WTC11 (cell line): ENCODE results near the gene SLC24A3. TPM values are rescaled to one million over a fixed set of nuclear protein-coding genes. Genes with fewer than 3 reads are reported as not detected.

Source experiments
- ATAC-seq: fragments of 200-7000 bp; cut with Tn5 transposase; 2 replicates; pipeline ENCODE4 v1.10.0; 2021; ENCODE audit warnings: mild to moderate bottlenecking, moderate library complexity
- CTCF ChIA-PET: fragments of 300-600 bp; sonication (Branson Sonifier 250); formaldehyde crosslinking; loops from one replicate; lab custom pipeline; 2021; ENCODE audit warnings: antibody characterized with exemption; lab: Charles Lee
- POLR2A ChIA-PET: fragments of 350-600 bp; sonication (Branson Sonifier 250); formaldehyde crosslinking; loops from one replicate; lab custom pipeline; 2021; ENCODE audit warnings: antibody characterized with exemption; lab: Charles Lee
- DNase-seq: peaks from one replicate; pipeline ENCODE4 v3.0.0; 2021; ENCODE audit warnings: low spot score
- H3K27ac Mint-ChIP-seq: 2 replicates; pipeline ENCODE4 v1.8.0; 2021; ENCODE audit warnings: mixed read lengths
- H3K27me3 Mint-ChIP-seq: 2 replicates; pipeline ENCODE4 v1.8.0; 2021; ENCODE audit warnings: low read depth, mild to moderate bottlenecking, moderate library complexity, mixed read lengths
- H3K36me3 Mint-ChIP-seq: 2 replicates; pipeline ENCODE4 v1.8.0; 2021; ENCODE audit warnings: mixed read lengths
- H3K4me1 Mint-ChIP-seq: 2 replicates; pipeline ENCODE4 v1.8.0; 2022; ENCODE audit warnings: mixed read lengths
- H3K4me3 Mint-ChIP-seq: 2 replicates; pipeline ENCODE4 v1.8.0; 2021; ENCODE audit warnings: mild to moderate bottlenecking, moderate library complexity, mixed read lengths
- H3K9me3 Mint-ChIP-seq: 2 replicates; pipeline ENCODE4 v1.8.0; 2021; ENCODE audit warnings: mixed read lengths
- ATF1 ChIP-seq: sonication (generic); formaldehyde crosslinking; IDR thresholded peaks from 2 replicates; pipeline ENCODE4 v1.8.1; 2023; ENCODE audit warnings: mild to moderate bottlenecking, moderate library complexity, missing genetic modification reagents
- ATF2 ChIP-seq: sonication (generic); formaldehyde crosslinking; IDR thresholded peaks from 2 replicates; pipeline ENCODE4 v1.8.1; 2022; ENCODE audit warnings: low read depth, missing genetic modification reagents, borderline replicate concordance
- E2F4 ChIP-seq: sonication (generic); formaldehyde crosslinking; IDR thresholded peaks from 2 replicates; pipeline ENCODE4 v1.8.1; 2022; ENCODE audit warnings: low read depth, mild to moderate bottlenecking, moderate library complexity, missing genetic modification reagents, borderline replicate concordance
- ESRRA ChIP-seq: sonication (generic); formaldehyde crosslinking; IDR thresholded peaks from 2 replicates; pipeline ENCODE4 v1.8.1; 2022; ENCODE audit warnings: mild to moderate bottlenecking, missing genetic modification reagents, borderline replicate concordance
- GRHL2 ChIP-seq: fragments of 250-450 bp; sonication (Bioruptor Pico); IDR thresholded peaks from 2 replicates; pipeline ENCODE4 v1.8.0; 2022; ENCODE audit warnings: mild to moderate bottlenecking, moderate library complexity; ENCODE audit not compliant: insufficient replicate concordance, severe bottlenecking
- HMGA2 ChIP-seq: fragments of 250-450 bp; sonication (Bioruptor Pico); IDR thresholded peaks from 2 replicates; pipeline ENCODE4 v1.4.0; 2021; ENCODE audit warnings: mild to moderate bottlenecking, moderate library complexity
- JAZF1 ChIP-seq: fragments of 250-450 bp; sonication (Bioruptor Pico); IDR thresholded peaks from 2 replicates; pipeline ENCODE4 v1.9.0; 2021; ENCODE audit warnings: moderate library complexity, mild to moderate bottlenecking, inconsistent platforms
- KAT7 ChIP-seq: sonication (generic); formaldehyde crosslinking; IDR thresholded peaks from 2 replicates; pipeline ENCODE4 v1.8.1; 2023; ENCODE audit warnings: missing genetic modification reagents, mild to moderate bottlenecking, borderline replicate concordance
- MXD4 ChIP-seq: fragments of 250-450 bp; sonication (Bioruptor Pico); IDR thresholded peaks from 2 replicates; pipeline ENCODE4 v1.8.0; 2021; ENCODE audit warnings: mild to moderate bottlenecking, moderate library complexity, borderline replicate concordance
- NR3C1 ChIP-seq: sonication (generic); formaldehyde crosslinking; conservative IDR thresholded peaks from 2 replicates; pipeline ENCODE4 v1.8.1; 2023; ENCODE audit warnings: low read depth, mild to moderate bottlenecking, missing genetic modification reagents
- PRRX2 ChIP-seq: fragments of 250-450 bp; sonication (Bioruptor Pico); IDR thresholded peaks from 2 replicates; pipeline ENCODE4 v1.8.0; 2021; ENCODE audit warnings: mild to moderate bottlenecking
- RELA ChIP-seq: sonication (generic); formaldehyde crosslinking; IDR thresholded peaks from 2 replicates; pipeline ENCODE4 v1.8.1; 2022; ENCODE audit warnings: missing genetic modification reagents, mild to moderate bottlenecking, borderline replicate concordance
- RORB ChIP-seq: fragments of 250-450 bp; sonication (Bioruptor Pico); IDR thresholded peaks from 2 replicates; pipeline ENCODE4 v1.9.0; 2021; ENCODE audit warnings: mild to moderate bottlenecking
- USF2 ChIP-seq: sonication (generic); formaldehyde crosslinking; IDR thresholded peaks from 2 replicates; pipeline ENCODE4 v1.8.1; 2023; ENCODE audit warnings: mild to moderate bottlenecking, missing genetic modification reagents, moderate library complexity
- ZBTB21 ChIP-seq: sonication (generic); formaldehyde crosslinking; IDR thresholded peaks from 2 replicates; pipeline ENCODE4 v1.8.1; 2023; ENCODE audit warnings: mild to moderate bottlenecking, missing genetic modification reagents, borderline replicate concordance
- ZBTB43 ChIP-seq: sonication (generic); formaldehyde crosslinking; IDR thresholded peaks from 2 replicates; pipeline ENCODE4 v1.8.1; 2023; ENCODE audit warnings: mild to moderate bottlenecking, missing genetic modification reagents
- ZNF219 ChIP-seq: sonication (generic); formaldehyde crosslinking; IDR thresholded peaks from 2 replicates; pipeline ENCODE4 v1.8.0; 2023; ENCODE audit warnings: missing genetic modification reagents, mild to moderate bottlenecking, borderline replicate concordance
- ZNF423 ChIP-seq: fragments of 250-450 bp; sonication (Bioruptor Pico); IDR thresholded peaks from 2 replicates; pipeline ENCODE4 v2.1.2; 2022; ENCODE audit warnings: mild to moderate bottlenecking, moderate library complexity
- ZNF512 ChIP-seq: sonication (generic); formaldehyde crosslinking; IDR thresholded peaks from 2 replicates; pipeline ENCODE4 v1.8.1; 2022; ENCODE audit warnings: missing genetic modification reagents, borderline replicate concordance
- total RNA-seq: library from RNA; stranded (reverse); gene quantifications from 3 replicates; pipeline ENCODE4 v1.2.3, GENCODE V29; 2021
- TF ChIP-seq, protein P1 (sequence below): sonication (generic); formaldehyde crosslinking; IDR thresholded peaks from 2 replicates; pipeline ENCODE4 v1.8.0; 2022; ENCODE audit warnings: mild to moderate bottlenecking, missing genetic modification reagents
- TF ChIP-seq, protein P2 (sequence below): sonication (generic); formaldehyde crosslinking; IDR thresholded peaks from 2 replicates; pipeline ENCODE4 v1.8.1; 2022; ENCODE audit warnings: mild to moderate bottlenecking, missing genetic modification reagents, moderate library complexity, borderline replicate concordance

The SLC24A3 gene
- total RNA-seq, 1 experiment from 2014 or later, result 5.7 TPM

DNA sequence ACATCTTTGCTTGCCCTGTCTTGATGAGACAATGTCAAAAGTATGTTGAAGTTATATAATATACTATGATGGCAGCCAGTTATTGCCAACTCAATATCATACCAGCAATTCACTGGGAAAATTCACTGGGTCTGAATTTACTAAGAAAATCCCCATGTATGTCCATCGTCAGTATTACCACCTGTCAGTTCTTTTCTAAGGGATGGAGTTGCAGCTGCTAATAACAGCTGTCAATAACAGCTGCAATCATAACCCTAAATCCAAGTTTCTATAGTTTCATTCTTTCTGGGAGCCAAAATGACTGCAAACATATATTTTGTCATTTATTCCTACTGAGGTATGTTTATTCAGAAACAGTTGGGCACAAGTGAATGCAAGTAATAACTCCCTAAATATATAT, 413.0 kb downstream of the SLC24A3 start (continued):
- no peak for TF ChIP-seq ZBTB43
- TF ChIP-seq ZBTB21 (CRISPR knock-in tag), result no peak

DNA sequence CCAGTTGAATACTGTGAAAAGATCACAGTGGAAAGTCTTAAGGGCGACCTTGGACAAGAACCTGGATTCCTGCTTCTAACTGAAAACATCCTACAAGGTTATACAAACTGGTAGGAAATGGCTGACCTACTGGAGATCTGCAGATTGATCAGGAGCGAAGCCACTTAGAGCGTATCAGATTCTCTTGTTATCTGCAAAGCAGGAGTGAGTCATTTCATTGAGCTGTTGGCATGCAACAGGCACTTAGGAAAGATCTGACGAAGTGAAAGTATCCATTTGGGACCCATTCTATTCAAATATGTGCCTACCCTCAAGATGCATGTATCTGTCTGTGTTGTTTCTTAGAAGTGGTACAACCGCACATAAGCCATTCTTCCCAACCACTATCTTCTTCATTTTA, 414.5 kb downstream of the SLC24A3 start:
- peaks cover 8% of the 10 kb centered on the region for H3K4me1 Mint-ChIP-seq
- DNase-seq (no peak), ATAC-seq (no peak)
- H3K9me3 Mint-ChIP-seq, result peaks cover 25% of the 10 kb centered on the region
- POLR2A ChIA-PET, result no interaction called here
- H3K27ac Mint-ChIP-seq, result no peak overlapping the region
- H3K36me3 Mint-ChIP-seq, result peaks cover 22% of the 10 kb centered on the region
- TF ChIP-seq RORB (CRISPR knock-in tag) (no peak), ZNF423 (CRISPR knock-in tag) (no peak), E2F4 (CRISPR knock-in tag) (no peak), JAZF1 (no peak), ATF1 (no peak), NR3C1 (no peak), USF2 (no peak), ZNF219 (CRISPR knock-in tag) (no peak), PRRX2 (CRISPR knock-in tag) (no peak), RELA (CRISPR knock-in tag) (no peak), HMGA2 (CRISPR knock-in tag) (no peak), MXD4 (CRISPR knock-in tag) (no peak), ATF2 (CRISPR knock-in tag) (no peak), KAT7 (CRISPR knock-in tag) (no peak), ZBTB21 (CRISPR knock-in tag) (no peak), ESRRA (CRISPR knock-in tag) (no peak), GRHL2 (CRISPR knock-in tag) (no peak), ZNF512 (CRISPR knock-in tag) (no peak)
- TF ChIP-seq, protein P1, sequence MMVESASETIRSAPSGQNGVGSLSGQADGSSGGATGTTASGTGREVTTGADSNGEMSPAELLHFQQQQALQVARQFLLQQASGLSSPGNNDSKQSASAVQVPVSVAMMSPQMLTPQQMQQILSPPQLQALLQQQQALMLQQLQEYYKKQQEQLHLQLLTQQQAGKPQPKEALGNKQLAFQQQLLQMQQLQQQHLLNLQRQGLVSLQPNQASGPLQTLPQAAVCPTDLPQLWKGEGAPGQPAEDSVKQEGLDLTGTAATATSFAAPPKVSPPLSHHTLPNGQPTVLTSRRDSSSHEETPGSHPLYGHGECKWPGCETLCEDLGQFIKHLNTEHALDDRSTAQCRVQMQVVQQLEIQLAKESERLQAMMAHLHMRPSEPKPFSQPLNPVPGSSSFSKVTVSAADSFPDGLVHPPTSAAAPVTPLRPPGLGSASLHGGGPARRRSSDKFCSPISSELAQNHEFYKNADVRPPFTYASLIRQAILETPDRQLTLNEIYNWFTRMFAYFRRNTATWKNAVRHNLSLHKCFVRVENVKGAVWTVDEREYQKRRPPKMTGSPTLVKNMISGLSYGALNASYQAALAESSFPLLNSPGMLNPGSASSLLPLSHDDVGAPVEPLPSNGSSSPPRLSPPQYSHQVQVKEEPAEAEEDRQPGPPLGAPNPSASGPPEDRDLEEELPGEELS, result no peak
- TF ChIP-seq, protein P2, sequence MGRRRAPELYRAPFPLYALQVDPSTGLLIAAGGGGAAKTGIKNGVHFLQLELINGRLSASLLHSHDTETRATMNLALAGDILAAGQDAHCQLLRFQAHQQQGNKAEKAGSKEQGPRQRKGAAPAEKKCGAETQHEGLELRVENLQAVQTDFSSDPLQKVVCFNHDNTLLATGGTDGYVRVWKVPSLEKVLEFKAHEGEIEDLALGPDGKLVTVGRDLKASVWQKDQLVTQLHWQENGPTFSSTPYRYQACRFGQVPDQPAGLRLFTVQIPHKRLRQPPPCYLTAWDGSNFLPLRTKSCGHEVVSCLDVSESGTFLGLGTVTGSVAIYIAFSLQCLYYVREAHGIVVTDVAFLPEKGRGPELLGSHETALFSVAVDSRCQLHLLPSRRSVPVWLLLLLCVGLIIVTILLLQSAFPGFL (CRISPR knock-in tag), result no peak
- H3K27me3 Mint-ChIP-seq, result no peaks in the 10 kb centered on the region
- no peak overlapping the region for H3K4me3 Mint-ChIP-seq
- CTCF ChIA-PET, result no interaction called here
